Measurements from ENCODE around the gene G2E3.
"Not testable (repeated sequence)": the region's sequence is repeated elsewhere in the genome, so short reads cannot be mapped to it uniquely, and the experiment has no call there.

G2E3 gene

GRCh38 chr14:30560581-30560980 is 1.6 kb downstream of the G2E3 start:
- DNase-seq (ENCODE audit: low read depth) = no peak

- DNase-seq (ENCODE audit: low read depth) = no peak
These were observed 5.4 kb downstream of the G2E3 start for GRCh38 chr14:30564235-30564867.

- DNase-seq (ENCODE audit: low read depth) = no peak
These were observed 5.9 kb downstream of the G2E3 start for GRCh38 chr14:30564868-30565248.

GRCh38 chr14:30569216-30569902 is 10.4 kb downstream of the G2E3 start:
- no peak for DNase-seq (ENCODE audit: low read depth)

GRCh38 chr14:30569903-30570226 is 10.9 kb downstream of the G2E3 start:
- no peak for DNase-seq (ENCODE audit: low read depth)

- DNase-seq (ENCODE audit: low read depth) = no peak
These were observed 13.3 kb downstream of the G2E3 start for GRCh38 chr14:30572237-30572636.

GRCh38 chr14:30572771-30573170 is 13.8 kb downstream of the G2E3 start:
- no peak for DNase-seq (ENCODE audit: low read depth)

GRCh38 chr14:30573226-30573814 is 14.4 kb downstream of the G2E3 start:
- DNase-seq (ENCODE audit: low read depth) = no peak

GRCh38 chr14:30573966-30574365 is 15.0 kb downstream of the G2E3 start:
- DNase-seq (ENCODE audit: low read depth) = no peak

GRCh38 chr14:30574777-30575176 is 15.8 kb downstream of the G2E3 start:
- DNase-seq (ENCODE audit: low read depth) = not testable (repeated sequence)

- not testable (repeated sequence) for DNase-seq (ENCODE audit: low read depth)
These were observed 17.4 kb downstream of the G2E3 start for GRCh38 chr14:30576333-30576732.

GRCh38 chr14:30580616-30581282 is 21.8 kb downstream of the G2E3 start:
- DNase-seq (ENCODE audit: low read depth) = no peak

- DNase-seq (ENCODE audit: low read depth) = no peak
These were observed 22.3 kb downstream of the G2E3 start for GRCh38 chr14:30581283-30581625.

GRCh38 chr14:30582376-30582775 is 23.4 kb downstream of the G2E3 start:
- DNase-seq (ENCODE audit: low read depth) = no peak

GRCh38 chr14:30584058-30584630 is 25.2 kb downstream of the G2E3 start:
- DNase-seq (ENCODE audit: low read depth) = no peak

GRCh38 chr14:30585204-30585603 is 26.2 kb downstream of the G2E3 start:
- no peak for DNase-seq (ENCODE audit: low read depth)

GRCh38 chr14:30587141-30587540 is 28.2 kb downstream of the G2E3 start:
- no peak for DNase-seq (ENCODE audit: low read depth)

- DNase-seq (ENCODE audit: low read depth) = no peak
These were observed 29.9 kb downstream of the G2E3 start for GRCh38 chr14:30588873-30589272.

GRCh38 chr14:30596935-30597334 is 38.0 kb downstream of the G2E3 start:
- no peak for DNase-seq (ENCODE audit: low read depth)

- no peak for DNase-seq (ENCODE audit: low read depth)
These were observed 38.5 kb downstream of the G2E3 start for GRCh38 chr14:30597504-30597903.

- no peak for DNase-seq (ENCODE audit: low read depth)
These were observed 42.3 kb downstream of the G2E3 start for GRCh38 chr14:30600922-30601918.

GRCh38 chr14:30603402-30603801 is 44.4 kb downstream of the G2E3 start:
- no peak for DNase-seq (ENCODE audit: low read depth)

Data from activated T-cell treated with anti-CD3 and anti-CD28 coated beads for 1 hour (primary cell).